HuH-7.5 (cell line): ENCODE data around the gene ANKRD62.

ENCODE experiments used
- DNase-seq: peaks from one replicate; pipeline ENCODE4 v3.0.0; 2011; ENCODE audit warnings: low spot score

ANKRD62 gene

GRCh38 chr18:12093520-12094257, at the start of gene ANKRD62:
Gene ANKRD62, plus strand, starts transcription at chr18:12093843. Its CDS starts 175 bp downstream, at chr18:12094018.
- DNase-seq: no peak

- no peak for DNase-seq
Observed at GRCh38 chr18:12044591-12044990, 49.1 kb upstream of the ANKRD62 start.

DNA sequence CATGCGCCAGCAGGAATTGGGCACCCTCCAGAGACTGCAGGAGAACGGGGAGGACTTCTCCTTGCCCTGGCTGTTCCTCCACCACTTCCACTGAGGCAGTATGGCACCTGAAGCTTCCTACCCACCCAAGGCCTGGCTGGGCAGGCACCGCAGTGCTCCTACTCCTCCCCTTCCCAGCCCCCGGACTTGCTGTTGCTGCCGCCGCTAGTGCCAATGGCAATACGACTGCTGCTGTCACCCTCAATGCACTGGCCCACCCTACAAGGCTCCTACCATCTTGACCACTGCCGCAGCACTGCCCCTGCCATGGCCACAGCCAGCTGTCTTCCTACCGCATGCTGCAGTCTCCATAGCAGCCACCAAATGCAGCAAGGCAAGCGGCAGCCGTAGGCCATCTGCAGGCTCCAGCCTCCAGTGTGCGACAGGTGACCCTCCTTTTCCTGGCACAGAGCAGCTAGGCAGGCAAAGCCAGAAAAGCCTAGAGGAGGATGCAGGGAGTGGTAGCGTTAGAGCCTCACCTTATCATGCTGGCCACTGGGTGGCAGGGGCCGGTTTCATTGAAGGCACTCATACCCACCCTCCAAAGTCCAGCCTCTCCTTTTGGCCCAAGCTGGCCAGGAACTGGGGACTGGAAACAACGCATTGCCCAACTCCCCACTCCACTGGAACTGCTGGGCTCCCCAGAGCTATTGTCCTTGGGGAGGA, 47.4 kb upstream of the ANKRD62 start:
- DNase-seq: no peak

- DNase-seq: no peak
Observed at GRCh38 chr18:12046751-12047335, 46.8 kb upstream of the ANKRD62 start.

DNA sequence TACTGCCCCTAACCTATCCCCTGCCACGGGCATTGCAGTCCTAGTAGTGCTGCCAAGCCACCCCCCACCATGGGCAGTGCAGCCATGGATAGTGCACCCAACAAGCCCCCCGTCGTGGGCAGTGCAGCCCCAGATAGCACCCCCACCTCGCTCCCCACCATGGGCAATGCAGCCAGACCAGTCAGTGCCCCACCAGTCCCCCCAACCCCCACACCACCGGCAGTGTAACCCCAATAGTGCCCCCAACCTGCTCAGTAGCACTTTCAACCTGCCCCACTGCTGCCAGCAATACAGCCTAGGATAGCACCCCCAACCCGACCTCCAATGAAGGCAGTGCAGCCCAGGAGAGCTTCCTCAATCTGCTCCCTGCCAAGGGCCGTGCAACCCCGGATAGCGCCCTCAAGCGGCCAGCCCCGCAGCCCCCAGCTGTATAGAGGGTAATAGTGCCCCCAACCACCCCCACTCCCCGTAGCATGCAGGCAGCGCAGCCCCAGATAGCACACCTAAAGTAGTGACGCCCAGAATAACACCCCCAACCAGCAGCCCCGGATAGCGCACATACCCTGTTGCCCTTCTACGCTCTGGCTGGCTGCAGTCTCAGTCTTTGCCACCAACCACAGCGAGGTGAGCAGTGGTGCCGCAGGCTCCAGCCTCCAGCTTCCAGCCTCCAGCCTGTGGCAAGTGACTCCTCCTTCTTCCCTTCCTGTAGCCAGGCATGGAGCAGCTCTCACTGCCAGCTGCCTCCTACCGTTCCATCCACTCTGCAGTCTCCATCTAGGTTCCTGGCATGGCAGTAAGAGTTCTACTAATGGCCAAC, 45.4 kb upstream of the ANKRD62 start:
- DNase-seq: no peak

GRCh38 chr18:12048827-12049175, 44.8 kb upstream of the ANKRD62 start:
- DNase-seq: no peak

- DNase-seq: no peak
Observed at GRCh38 chr18:12049978-12050811, 43.4 kb upstream of the ANKRD62 start.

GRCh38 chr18:12052866-12053265, 40.8 kb upstream of the ANKRD62 start:
- no peak for DNase-seq

GRCh38 chr18:12053289-12053688, 40.4 kb upstream of the ANKRD62 start:
- no peak for DNase-seq

GRCh38 chr18:12056034-12056883, 37.4 kb upstream of the ANKRD62 start:
- no peak for DNase-seq

DNA sequence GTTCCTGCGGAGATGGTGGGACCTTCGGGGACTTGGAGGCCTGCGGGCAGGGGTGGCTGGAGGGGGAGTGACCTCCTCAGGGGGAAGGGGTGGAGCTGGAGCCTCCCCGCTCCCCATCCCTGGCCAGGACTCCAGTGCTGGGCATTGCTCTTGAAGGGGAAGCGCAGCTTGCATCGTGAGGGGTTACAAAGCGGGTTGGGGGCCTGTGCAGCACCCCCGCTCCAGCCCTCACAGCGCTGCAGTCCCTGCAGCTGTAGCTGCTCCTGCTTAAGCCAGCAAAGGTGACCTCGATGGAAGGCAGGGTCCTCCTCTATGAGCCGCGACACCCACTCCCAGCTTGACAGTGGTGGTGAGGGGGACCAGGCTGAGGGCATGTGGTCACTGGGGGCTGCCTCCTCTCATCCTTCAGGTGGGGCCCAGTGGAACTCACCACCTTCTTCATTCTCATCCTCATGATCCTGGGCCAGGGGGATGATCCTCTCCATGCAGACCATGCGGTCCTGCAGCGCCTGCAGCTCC, 36.7 kb upstream of the ANKRD62 start:
- DNase-seq: no peak

DNA sequence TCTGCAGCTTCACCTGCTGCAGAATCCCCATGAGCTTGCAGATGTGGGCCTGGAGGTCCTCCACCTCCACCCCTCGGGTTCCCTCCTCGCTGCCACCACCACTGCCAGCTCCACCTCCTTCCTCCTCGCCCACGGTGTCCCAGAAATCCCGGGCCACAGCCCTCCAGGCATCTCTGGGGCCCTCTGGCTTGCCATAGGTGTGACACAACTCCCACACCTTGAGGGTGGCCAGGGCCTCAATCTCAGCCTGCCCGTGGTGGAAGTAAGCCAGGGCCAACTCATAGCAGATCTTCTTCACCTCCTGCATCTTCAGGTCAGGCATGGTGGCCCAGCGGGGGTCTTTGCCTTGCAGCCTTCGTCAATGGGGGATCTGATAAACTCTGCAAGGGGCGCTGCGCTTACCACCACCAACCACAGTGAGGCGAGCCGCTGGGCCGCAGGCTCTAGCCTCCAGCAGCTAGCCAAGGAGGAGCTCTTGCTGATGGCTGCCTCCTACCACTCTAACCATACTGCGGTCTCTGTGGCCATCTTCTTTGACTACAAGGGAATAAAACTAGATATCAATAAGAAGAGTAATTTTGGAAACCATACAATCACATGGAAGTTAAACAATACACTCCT, 36.1 kb upstream of the ANKRD62 start:
- DNase-seq: no peak

- no peak for DNase-seq
Observed at GRCh38 chr18:12059334-12060181, 34.1 kb upstream of the ANKRD62 start.

DNA sequence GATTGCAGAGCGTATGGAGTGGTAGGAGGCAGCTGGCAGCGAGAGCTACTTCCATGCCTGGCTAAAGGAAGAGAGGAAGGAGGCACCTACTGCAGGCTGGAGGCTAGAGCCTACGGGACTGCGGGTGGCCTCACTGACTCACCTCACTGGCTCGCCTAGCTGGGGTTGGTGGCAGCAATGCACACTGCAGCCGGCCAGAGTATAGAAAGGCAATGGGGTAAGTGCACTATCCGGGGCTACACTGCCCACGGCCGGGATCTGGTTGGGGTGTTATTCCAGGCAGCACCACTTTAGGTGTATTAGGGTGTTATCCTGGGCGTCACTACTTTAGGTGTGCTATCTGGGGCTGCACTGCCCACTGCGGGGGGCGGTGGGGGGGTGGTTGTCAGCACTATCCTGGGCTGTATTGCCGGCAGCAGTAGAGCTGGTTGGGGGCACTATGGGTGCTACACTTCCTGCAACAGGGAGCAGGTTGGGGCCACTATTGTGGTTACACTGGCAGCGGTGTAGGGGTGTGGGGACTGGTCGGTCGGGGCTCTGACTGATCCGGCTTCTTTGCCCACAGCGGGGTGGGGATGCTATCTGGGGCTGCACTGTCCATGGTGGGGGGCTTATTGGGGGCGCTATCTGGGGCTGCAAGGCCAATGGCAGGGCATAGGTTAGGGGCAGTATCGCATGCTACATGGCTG, 33.3 kb upstream of the ANKRD62 start:
- DNase-seq: peak; percentile 77

DNA sequence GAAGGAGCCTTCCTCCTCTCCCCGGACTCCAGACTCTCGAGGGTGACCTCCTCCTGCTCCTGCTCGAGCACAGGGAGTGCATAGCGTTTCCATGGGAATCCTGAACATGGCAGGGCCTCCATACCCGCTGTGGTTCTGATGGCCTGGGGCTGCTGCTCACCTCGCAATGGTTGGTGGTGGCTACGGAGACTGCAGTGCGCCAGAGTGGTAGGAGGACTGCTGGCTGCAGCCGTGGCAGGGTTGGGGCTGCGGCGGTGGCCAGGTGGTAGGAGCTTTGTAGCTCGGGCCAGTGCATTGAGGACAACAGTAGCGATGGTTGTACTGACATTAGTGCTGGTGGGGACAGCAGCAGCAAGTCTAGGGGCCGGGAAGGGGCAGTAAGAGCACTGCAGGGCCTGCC, 32.0 kb upstream of the ANKRD62 start:
- no peak for DNase-seq

DNA sequence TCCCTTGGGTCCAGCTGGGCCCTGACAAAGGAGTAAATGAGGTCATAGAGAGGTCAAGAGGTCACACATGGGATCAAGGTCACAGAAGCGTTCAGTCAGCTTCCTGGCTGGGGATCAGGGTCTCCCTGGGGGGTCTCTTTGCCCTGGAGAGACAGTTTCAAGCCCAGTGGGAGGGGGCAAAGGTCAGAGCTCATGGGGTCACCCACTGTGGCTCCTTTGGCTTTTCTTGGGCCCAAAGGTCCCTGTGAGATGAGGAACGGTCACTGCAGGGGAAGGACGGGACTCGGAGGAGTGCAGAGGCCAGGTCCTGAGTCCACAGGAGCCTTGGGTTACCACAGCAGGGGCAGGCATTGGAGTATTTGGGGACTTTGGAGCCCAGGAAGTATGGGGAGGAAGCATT, 30.7 kb upstream of the ANKRD62 start:
- no peak for DNase-seq

- no peak for DNase-seq
Observed at GRCh38 chr18:12064086-12064763, 29.4 kb upstream of the ANKRD62 start.

DNA sequence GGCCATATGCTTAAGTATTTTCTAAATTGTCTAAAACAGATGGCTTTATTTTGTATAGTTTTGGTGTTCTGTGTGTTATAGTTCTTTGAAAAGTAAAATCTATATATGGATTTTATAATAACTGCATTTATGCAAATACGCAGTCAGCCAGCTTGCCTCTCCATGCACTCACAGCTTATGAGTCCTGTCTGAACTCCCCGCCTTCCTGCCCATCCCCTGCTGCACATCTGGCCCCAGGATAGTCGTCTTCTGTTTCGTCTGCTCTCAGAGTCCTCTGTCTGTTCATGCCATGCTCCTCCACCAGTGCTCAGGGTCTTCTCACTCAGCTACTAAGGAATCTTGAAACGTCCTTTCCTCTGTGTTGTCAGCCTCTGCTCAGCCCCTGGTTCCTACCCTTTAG, 28.2 kb upstream of the ANKRD62 start:
- DNase-seq: no peak
